Measurements from ENCODE around the gene GTF2H3.

GRCh38 chr12:123617580-123617979 is 16.0 kb upstream of the GTF2H3 start:
- TF ChIP-seq CTCF (conservative IDR thresholded peaks at IDR 0.05; ENCODE audit: low read length) (no peak), EZH2phosphoT487 (IDR thresholded peaks at IDR 0.05; ENCODE audit: borderline replicate concordance) (no peak)
